Measurements from ENCODE around the gene BLOC1S4. TPM values are rescaled to one million over a fixed set of nuclear protein-coding genes. Genes with fewer than 3 reads are reported as not detected.
A peak's percentile ranks its signal among the peaks of the same experiment; 100 is the strongest.

Gene BLOC1S4
- total and polyA plus RNA-seq, 2 experiments from 2014 or later, result 23.9 to 35.2 TPM

- peak; percentile 96 for DNase-seq (ENCODE audit: low spot score)
- Histone ChIP-seq H3F3A (replicated peaks; ENCODE audit: low read depth) (no peaks in the 10 kb centered on the region), H3K4me1 (ENCODE audit: insufficient read depth) (no peaks in the 10 kb centered on the region), H3K27ac (ENCODE audit: low read depth) (no peak overlapping the region), H4K20me1 (replicated peaks; ENCODE audit: insufficient read depth) (peaks cover 8% of the 10 kb centered on the region; the same call in 1 of the 2 replicates), H3K27me3 (ENCODE audit: insufficient read depth) (no peaks in the 10 kb centered on the region), H3K4me3 (no peak overlapping the region), H3K79me2 (replicated peaks; ENCODE audit: insufficient read depth) (peaks cover 38% of the 10 kb centered on the region), H3K36me3 (ENCODE audit: insufficient read depth) (peaks cover 7% of the 10 kb centered on the region; the same call in 1 of the 2 replicates), H3K4me2 (no peak overlapping the region), H2AFZ (no peak overlapping the region), H3K9me2 (ENCODE audit: insufficient read depth) (no peaks in the 10 kb centered on the region)
- Mint-ChIP-seq H3K9me3 (peaks cover 14% of the 10 kb centered on the region), H3K27me3 (ENCODE audit: insufficient read depth, low read depth, poor library complexity) (peaks cover 6% of the 10 kb centered on the region), H3K36me3 (ENCODE audit: low read depth) (peaks cover 55% of the 10 kb centered on the region), H3K4me3 (no peak overlapping the region), H3K4me1 (no peaks in the 10 kb centered on the region), H3K27ac (no peak overlapping the region)
- peak; percentile 100 for ATAC-seq
- TF ChIP-seq EZH2 (IDR thresholded peaks at IDR 0.05; ENCODE audit: low read depth, unreplicated experiment), result no peak
- TF ChIP-seq CTCF (conservative IDR thresholded peaks at IDR 0.05; ENCODE audit: low read depth in 2 of 2), result peak; percentile 87 to 91
- TF ChIP-seq STAT1 (IDR thresholded peaks at IDR 0.05; ENCODE audit: unreplicated experiment), result no peak
- TF ChIP-seq, protein P1, sequence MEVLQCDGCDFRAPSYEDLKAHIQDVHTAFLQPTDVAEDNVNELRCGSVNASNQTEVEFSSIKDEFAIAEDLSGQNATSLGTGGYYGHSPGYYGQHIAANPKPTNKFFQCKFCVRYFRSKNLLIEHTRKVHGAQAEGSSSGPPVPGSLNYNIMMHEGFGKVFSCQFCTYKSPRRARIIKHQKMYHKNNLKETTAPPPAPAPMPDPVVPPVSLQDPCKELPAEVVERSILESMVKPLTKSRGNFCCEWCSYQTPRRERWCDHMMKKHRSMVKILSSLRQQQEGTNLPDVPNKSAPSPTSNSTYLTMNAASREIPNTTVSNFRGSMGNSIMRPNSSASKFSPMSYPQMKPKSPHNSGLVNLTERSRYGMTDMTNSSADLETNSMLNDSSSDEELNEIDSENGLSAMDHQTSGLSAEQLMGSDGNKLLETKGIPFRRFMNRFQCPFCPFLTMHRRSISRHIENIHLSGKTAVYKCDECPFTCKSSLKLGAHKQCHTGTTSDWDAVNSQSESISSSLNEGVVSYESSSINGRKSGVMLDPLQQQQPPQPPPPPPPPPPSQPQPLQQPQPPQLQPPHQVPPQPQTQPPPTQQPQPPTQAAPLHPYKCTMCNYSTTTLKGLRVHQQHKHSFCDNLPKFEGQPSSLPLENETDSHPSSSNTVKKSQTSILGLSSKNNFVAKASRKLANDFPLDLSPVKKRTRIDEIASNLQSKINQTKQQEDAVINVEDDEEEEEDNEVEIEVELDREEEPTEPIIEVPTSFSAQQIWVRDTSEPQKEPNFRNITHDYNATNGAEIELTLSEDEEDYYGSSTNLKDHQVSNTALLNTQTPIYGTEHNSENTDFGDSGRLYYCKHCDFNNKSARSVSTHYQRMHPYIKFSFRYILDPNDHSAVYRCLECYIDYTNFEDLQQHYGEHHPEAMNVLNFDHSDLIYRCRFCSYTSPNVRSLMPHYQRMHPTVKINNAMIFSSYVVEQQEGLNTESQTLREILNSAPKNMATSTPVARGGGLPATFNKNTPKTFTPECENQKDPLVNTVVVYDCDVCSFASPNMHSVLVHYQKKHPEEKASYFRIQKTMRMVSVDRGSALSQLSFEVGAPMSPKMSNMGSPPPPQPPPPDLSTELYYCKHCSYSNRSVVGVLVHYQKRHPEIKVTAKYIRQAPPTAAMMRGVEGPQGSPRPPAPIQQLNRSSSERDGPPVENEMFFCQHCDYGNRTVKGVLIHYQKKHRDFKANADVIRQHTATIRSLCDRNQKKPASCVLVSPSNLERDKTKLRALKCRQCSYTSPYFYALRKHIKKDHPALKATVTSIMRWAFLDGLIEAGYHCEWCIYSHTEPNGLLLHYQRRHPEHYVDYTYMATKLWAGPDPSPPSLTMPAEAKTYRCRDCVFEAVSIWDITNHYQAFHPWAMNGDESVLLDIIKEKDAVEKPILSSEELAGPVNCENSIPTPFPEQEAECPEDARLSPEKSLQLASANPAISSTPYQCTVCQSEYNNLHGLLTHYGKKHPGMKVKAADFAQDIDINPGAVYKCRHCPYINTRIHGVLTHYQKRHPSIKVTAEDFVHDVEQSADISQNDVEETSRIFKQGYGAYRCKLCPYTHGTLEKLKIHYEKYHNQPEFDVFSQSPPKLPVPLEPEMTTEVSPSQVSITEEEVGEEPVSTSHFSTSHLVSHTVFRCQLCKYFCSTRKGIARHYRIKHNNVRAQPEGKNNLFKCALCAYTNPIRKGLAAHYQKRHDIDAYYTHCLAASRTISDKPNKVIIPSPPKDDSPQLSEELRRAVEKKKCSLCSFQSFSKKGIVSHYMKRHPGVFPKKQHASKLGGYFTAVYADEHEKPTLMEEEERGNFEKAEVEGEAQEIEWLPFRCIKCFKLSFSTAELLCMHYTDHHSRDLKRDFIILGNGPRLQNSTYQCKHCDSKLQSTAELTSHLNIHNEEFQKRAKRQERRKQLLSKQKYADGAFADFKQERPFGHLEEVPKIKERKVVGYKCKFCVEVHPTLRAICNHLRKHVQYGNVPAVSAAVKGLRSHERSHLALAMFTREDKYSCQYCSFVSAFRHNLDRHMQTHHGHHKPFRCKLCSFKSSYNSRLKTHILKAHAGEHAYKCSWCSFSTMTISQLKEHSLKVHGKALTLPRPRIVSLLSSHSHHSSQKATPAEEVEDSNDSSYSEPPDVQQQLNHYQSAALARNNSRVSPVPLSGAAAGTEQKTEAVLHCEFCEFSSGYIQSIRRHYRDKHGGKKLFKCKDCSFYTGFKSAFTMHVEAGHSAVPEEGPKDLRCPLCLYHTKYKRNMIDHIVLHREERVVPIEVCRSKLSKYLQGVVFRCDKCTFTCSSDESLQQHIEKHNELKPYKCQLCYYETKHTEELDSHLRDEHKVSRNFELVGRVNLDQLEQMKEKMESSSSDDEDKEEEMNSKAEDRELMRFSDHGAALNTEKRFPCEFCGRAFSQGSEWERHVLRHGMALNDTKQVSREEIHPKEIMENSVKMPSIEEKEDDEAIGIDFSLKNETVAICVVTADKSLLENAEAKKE (CRISPR knock-in tag; IDR thresholded peaks at IDR 0.05), result no peak
- TF ChIP-seq REST (IDR thresholded peaks at IDR 0.05; ENCODE audit: unreplicated experiment), result no peak
- TF ChIP-seq POLR2AphosphoS5 (IDR thresholded peaks at IDR 0.05; ENCODE audit: low read depth), result no peak
- no peak for TF ChIP-seq NANOG (IDR thresholded peaks at IDR 0.05; ENCODE audit: borderline replicate concordance)
- TF ChIP-seq, protein P2, sequence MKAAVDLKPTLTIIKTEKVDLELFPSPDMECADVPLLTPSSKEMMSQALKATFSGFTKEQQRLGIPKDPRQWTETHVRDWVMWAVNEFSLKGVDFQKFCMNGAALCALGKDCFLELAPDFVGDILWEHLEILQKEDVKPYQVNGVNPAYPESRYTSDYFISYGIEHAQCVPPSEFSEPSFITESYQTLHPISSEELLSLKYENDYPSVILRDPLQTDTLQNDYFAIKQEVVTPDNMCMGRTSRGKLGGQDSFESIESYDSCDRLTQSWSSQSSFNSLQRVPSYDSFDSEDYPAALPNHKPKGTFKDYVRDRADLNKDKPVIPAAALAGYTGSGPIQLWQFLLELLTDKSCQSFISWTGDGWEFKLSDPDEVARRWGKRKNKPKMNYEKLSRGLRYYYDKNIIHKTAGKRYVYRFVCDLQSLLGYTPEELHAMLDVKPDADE (IDR thresholded peaks at IDR 0.05), result no peak
- TF ChIP-seq ZNF331 (CRISPR knock-in tag; IDR thresholded peaks at IDR 0.05; ENCODE audit: low read depth), result no peak
- TF ChIP-seq EZH2phosphoT487 (IDR thresholded peaks at IDR 0.05; ENCODE audit: unreplicated experiment), result no peak
- peak; percentile 32; the same call in 1 of the 2 replicates for TF ChIP-seq CREB1 (CRISPR knock-in tag; IDR thresholded peaks at IDR 0.05; ENCODE audit: low read depth)
- TF ChIP-seq JUNB (IDR thresholded peaks at IDR 0.05; ENCODE audit: unreplicated experiment), result no peak
Observed at GRCh38 chr4:6701371-6701770, 14.6 kb upstream of the BLOC1S4 start.

Measured in GM23338 (cell line).